Activated B cell treated with CpG ODN at 0.5 μM for 24 hours (primary cell): ENCODE data around the gene PHAF1. TPM values are rescaled to one million over a fixed set of nuclear protein-coding genes. Genes with fewer than 3 reads are reported as not detected.

Experiments
- ATAC-seq: fragments of 200-7000 bp; cut with Tn5 transposase; one replicate; pipeline ENCODE4 v1.10.0; 2021; ENCODE audit warnings: low read depth, mild to moderate bottlenecking, moderate library complexity
- CTCF ChIA-PET: fragments of 350-600 bp; sonication (Branson Sonifier 250); formaldehyde crosslinking; loops from one replicate; lab custom pipeline; 2021; ENCODE audit warnings: antibody characterized with exemption; lab: Charles Lee
- POLR2A ChIA-PET: fragments of 350-600 bp; sonication (Branson Sonifier 250); formaldehyde crosslinking; loops from one replicate; lab custom pipeline; 2021; ENCODE audit warnings: antibody characterized with exemption; lab: Charles Lee
- DNase-seq: peaks from one replicate; pipeline ENCODE4 v3.0.0; 2022
- H3K27ac Mint-ChIP-seq: one replicate; pipeline ENCODE4 v1.8.0; 2020; ENCODE audit warnings: mixed read lengths
- H3K27me3 Mint-ChIP-seq: one replicate; pipeline ENCODE4 v1.8.0; 2021; ENCODE audit warnings: mixed read lengths
- H3K36me3 Mint-ChIP-seq: one replicate; pipeline ENCODE4 v1.8.0; 2021; ENCODE audit warnings: low read depth, mixed read lengths
- H3K4me1 Mint-ChIP-seq: one replicate; pipeline ENCODE4 v1.8.0; 2021; ENCODE audit warnings: mixed read lengths
- H3K4me3 Mint-ChIP-seq: one replicate; pipeline ENCODE4 v1.8.0; 2020; ENCODE audit warnings: mild to moderate bottlenecking, mixed read lengths
- H3K9me3 Mint-ChIP-seq: one replicate; pipeline ENCODE4 v1.8.0; 2020; ENCODE audit warnings: mixed read lengths
- intact Hi-C: fragments of 100-400 bp; cut with micrococcal nuclease; formaldehyde crosslinking; loops from one replicate; pipeline ENCODE4 v1.15.1; 2024
- total RNA-seq: library from RNA; stranded (reverse); gene quantifications from 2 replicates; pipeline ENCODE4 v1.2.3, GENCODE V29; 2022
- TF ChIP-seq, protein P1 (sequence below): fragments of 200-600 bp; IDR thresholded peaks from one replicate; pipeline ENCODE4 v1.8.0; 2022; ENCODE audit warnings: antibody characterized with exemption, mild to moderate bottlenecking

Gene PHAF1
- total RNA-seq, 1 donor from 2014 or later = 16.9 TPM

DNA sequence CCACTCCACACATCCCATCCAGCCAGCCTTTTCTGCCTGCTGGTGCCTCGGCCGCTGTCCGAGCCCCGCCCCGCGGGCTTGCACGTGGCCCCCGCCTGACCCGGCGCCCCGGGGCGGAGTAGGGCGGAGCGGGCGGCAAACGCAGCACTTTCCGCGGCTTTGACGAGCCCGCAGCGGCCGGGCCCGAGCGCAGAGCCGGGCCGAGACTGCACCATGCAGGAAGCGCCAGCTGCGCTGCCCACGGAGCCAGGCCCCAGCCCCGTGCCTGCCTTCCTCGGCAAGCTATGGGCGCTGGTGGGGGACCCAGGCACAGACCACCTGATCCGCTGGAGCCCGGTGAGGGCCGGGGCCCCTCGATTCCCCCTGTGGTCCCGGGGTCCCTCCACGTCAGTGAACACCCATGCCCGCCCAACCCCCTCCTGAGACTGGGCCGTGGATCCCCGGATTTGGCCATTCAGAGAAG is 54.9 kb downstream of the PHAF1 start, which contains the start of gene HSF4:
TSS of gene HSF4 (plus strand) at position 147 of the 463 bp plus-strand sequence. CDS start at position 214, 67 bp downstream.
- Mint-ChIP-seq H3K4me3 (peak within 1 kb of the TSS; percentile 56), H3K36me3 (no peaks in the 10 kb centered on the region), H3K27me3 (peaks cover 52% of the 10 kb centered on the region), H3K27ac (no peak within 1 kb of the TSS), H3K4me1 (peaks cover 37% of the 10 kb centered on the region), H3K9me3 (no peaks in the 10 kb centered on the region)
- intact Hi-C loops = loop anchor here (5.0 kb wide), 1 partner anchor 1373 kb away; the partner anchor contains the start of gene ZFP90
- TF ChIP-seq, protein P1, sequence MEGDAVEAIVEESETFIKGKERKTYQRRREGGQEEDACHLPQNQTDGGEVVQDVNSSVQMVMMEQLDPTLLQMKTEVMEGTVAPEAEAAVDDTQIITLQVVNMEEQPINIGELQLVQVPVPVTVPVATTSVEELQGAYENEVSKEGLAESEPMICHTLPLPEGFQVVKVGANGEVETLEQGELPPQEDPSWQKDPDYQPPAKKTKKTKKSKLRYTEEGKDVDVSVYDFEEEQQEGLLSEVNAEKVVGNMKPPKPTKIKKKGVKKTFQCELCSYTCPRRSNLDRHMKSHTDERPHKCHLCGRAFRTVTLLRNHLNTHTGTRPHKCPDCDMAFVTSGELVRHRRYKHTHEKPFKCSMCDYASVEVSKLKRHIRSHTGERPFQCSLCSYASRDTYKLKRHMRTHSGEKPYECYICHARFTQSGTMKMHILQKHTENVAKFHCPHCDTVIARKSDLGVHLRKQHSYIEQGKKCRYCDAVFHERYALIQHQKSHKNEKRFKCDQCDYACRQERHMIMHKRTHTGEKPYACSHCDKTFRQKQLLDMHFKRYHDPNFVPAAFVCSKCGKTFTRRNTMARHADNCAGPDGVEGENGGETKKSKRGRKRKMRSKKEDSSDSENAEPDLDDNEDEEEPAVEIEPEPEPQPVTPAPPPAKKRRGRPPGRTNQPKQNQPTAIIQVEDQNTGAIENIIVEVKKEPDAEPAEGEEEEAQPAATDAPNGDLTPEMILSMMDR = no peak
- DNase-seq (no peak), ATAC-seq (no peak)
- ChIA-PET CTCF (interaction anchor here (0.9 kb wide), 1 partner anchor 9 kb away, joined by 3 read pairs; no protein-coding TSS in a partner anchor), POLR2A (interaction anchor here (1.1 kb wide), 1 partner anchor 80 kb away, joined by 3 read pairs; no protein-coding TSS in a partner anchor)

DNA sequence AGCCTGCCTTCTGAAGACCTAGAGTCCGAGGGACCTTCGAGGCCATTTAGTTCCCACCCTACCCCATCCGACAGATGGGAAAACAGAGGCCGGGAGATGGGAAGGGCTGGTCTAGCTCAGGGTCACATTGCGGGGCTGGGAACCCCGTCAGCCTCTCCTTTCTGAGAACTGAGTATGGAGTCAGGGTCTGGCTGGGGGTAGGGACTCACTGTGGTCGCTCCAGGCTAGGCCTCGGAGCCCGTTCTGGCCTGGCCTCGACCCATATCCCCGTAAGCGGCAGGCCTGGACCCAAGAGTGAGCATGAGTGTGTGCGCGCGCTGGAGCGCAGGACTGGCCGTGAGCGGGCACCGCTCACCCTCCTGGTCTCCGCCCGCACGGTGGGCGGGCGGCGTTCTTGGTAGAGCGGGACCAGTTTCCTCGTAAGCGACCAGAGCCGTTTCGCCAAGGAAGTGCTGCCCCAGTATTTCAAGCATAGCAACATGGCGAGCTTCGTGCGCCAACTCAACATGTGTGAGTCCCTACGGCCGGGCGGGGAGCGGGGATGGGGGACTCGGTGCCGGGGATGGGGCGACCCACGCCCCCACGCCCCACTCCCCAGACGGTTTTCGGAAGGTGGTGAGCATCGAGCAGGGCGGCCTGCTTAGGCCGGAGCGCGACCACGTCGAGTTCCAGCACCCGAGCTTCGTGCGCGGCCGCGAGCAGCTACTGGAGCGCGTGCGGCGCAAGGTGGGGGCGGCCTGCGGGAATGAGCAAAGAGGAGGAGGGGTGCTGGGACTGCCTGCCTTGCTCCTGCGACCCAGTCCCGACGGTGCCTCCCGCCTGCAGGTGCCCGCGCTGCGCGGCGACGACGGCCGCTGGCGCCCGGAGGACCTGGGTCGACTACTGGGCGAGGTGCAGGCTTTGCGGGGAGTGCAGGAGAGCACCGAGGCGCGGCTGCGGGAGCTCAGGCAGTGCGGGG is 55.7 kb downstream of the PHAF1 start:
- H3K4me1 Mint-ChIP-seq = peaks cover 39% of the 10 kb centered on the region
- POLR2A ChIA-PET = interaction anchor here (0.5 to 1.1 kb wide), 2 partner anchors 16 to 79 kb away, joined by 3 to 7 read pairs; no protein-coding TSS in a partner anchor
- no peak for DNase-seq
- H3K27ac Mint-ChIP-seq = no peak overlapping the region
- peak overlapping the region; percentile 38 for H3K4me3 Mint-ChIP-seq
- CTCF ChIA-PET = interaction anchor here (0.9 kb wide), 1 partner anchor 10 kb away, joined by 3 read pairs; no protein-coding TSS in a partner anchor
- H3K9me3 Mint-ChIP-seq = no peaks in the 10 kb centered on the region
- peaks cover 57% of the 10 kb centered on the region for H3K27me3 Mint-ChIP-seq
- TF ChIP-seq, protein P1 = no peak
- ATAC-seq = no peak
- H3K36me3 Mint-ChIP-seq = no peaks in the 10 kb centered on the region
- intact Hi-C loops = no loop called here

DNA sequence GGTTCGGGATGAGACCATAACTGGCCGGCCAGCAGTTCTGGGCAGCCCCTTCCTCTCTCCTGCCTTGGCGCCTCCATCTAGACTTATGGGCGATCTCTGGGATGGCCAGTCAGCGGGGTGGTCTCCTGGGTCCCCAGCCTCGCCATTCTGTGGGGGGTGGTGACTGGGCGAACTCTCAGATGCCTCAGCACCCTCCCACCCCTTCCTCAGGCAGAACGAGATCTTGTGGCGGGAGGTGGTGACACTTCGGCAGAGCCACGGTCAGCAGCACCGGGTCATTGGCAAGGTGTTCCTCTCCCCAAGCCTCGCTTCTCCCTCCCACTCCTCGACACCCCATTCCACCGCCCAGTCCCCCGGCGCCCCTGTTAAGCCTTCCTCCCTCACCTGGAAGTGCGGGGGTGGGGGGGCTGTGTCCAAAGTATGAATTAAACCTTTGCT is 56.4 kb downstream of the PHAF1 start:
- H3K4me1 Mint-ChIP-seq = peaks cover 34% of the 10 kb centered on the region
- TF ChIP-seq, protein P1 = no peak
- CTCF ChIA-PET = no interaction called here
- no peak for ATAC-seq
- H3K36me3 Mint-ChIP-seq = no peaks in the 10 kb centered on the region
- intact Hi-C loops = no loop called here
- DNase-seq = no peak
- POLR2A ChIA-PET = no interaction called here
- peaks cover 60% of the 10 kb centered on the region for H3K27me3 Mint-ChIP-seq
- no peak overlapping the region for H3K27ac Mint-ChIP-seq
- no peaks in the 10 kb centered on the region for H3K9me3 Mint-ChIP-seq
- H3K4me3 Mint-ChIP-seq = no peak overlapping the region

- intact Hi-C loops = no loop called here
- DNase-seq (no peak), ATAC-seq (no peak)
- peaks cover 63% of the 10 kb centered on the region for H3K27me3 Mint-ChIP-seq
- TF ChIP-seq, protein P1 = no peak
- peaks cover 35% of the 10 kb centered on the region for H3K4me1 Mint-ChIP-seq
- H3K36me3 Mint-ChIP-seq = no peaks in the 10 kb centered on the region
- H3K4me3 Mint-ChIP-seq = no peak overlapping the region
- no peaks in the 10 kb centered on the region for H3K9me3 Mint-ChIP-seq
- ChIA-PET POLR2A (no interaction called here), CTCF (no interaction called here)
- no peak overlapping the region for H3K27ac Mint-ChIP-seq
These were observed 56.9 kb downstream of the PHAF1 start for GRCh38 chr16:67166598-67167168.

- ChIA-PET CTCF (no interaction called here), POLR2A (no interaction called here)
- no peak overlapping the region for H3K27ac Mint-ChIP-seq
- DNase-seq (no peak), ATAC-seq (no peak)
- no peaks in the 10 kb centered on the region for H3K36me3 Mint-ChIP-seq
- peaks cover 62% of the 10 kb centered on the region for H3K27me3 Mint-ChIP-seq
- no peak overlapping the region for H3K4me3 Mint-ChIP-seq
- TF ChIP-seq, protein P1 = no peak
- H3K4me1 Mint-ChIP-seq = peaks cover 29% of the 10 kb centered on the region
- no peaks in the 10 kb centered on the region for H3K9me3 Mint-ChIP-seq
- intact Hi-C loops = no loop called here
These were observed 57.8 kb downstream of the PHAF1 start for GRCh38 chr16:67167588-67167987.
